Endothelial cell of hepatic sinusoid (primary cell): ENCODE data around the gene ANKLE2.
"Not testable (repeated sequence)": the region's sequence is repeated elsewhere in the genome, so short reads cannot be mapped to it uniquely, and the experiment has no call there.

ENCODE experiments used
- in situ Hi-C: cut with HindIII; loops from 2 replicates; pipeline ENCODE4 v1.10.0; 2017; ENCODE audit warnings: low sequenced_read_pairs

The ANKLE2 gene

GRCh38 chr12:132694888-132695287, 66.7 kb downstream of the ANKLE2 start:
- in situ Hi-C loops = not testable (repeated sequence)

GRCh38 chr12:132692030-132692429, 69.6 kb downstream of the ANKLE2 start:
- in situ Hi-C loops = not testable (repeated sequence)

DNA sequence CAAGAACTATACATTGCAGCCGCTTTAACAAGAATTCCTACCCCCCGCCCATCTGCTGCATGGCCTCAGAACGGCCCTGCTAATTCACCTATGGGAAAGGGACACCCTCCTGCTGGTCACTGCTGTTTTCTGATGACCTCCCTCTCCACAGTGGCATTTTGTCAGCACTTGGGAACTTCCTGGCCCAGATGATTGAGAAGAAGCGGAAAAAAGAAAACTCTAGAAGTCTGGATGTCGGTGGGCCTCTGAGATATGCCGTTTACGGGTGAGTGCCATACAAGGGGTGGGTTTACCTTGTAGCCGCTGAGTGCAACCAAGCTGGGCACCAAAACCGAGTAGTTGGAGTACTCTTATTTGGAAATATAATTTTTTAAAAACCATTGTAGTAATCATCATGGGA, 71.5 kb downstream of the ANKLE2 start:
- in situ Hi-C loops = no loop called here

- in situ Hi-C loops = no loop called here
Measured at GRCh38 chr12:132689227-132689626, 72.4 kb downstream of the ANKLE2 start.

DNA sequence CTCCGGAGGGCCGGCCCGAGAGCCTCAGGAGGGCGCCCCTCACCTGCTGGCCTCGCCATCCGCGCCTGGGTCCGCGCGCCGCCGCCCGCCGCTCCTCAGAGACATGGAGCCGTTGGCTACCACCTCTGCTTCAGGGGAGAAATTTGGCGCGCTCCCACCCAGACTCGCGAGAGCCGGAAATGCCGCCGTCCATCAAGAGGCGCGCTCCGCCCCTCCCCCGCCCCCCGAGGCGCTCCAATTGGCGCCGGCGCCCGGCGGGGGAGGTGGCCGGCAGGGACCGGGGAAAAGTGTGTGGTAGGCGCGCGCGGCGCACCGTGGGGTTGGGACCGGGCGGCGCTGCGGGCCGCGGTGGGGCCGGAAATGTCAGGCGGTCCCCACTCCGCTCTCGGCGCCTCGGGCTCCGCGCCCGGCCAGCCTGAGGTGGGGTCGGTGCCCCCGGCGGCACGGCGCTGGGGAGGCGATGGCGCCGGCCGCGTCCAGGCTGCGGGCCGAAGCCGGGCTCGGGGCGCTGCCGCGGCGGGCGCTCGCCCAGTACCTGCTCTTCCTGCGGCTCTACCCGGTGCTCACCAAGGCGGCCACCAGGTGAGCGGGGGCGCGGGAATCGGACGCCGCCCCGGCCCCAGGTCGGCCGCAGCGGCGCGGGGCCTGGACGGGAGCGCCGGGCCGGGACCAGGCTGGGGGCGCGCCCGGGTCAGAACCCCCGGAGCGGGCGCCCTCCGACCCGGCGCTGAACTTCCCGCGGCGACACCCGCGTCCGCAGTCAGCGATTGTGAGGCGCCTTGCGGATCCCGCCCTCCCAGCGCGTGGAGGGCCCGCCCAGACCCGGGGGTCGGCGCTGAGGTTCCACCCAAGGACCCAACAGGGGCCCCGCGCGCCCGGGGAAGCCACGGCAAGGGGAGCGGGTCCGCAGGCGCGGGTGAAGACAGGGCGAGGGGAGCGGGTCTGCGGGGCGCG, 74.1 kb downstream of the ANKLE2 start, which contains the start of the genes POLE and PXMP2:
Gene POLE (minus strand): TSS at position 132 of the 954 bp plus-strand sequence. CDS start 27 bp downstream, at position 105.
Gene PXMP2 (plus strand): TSS at position 377 of the 954 bp plus-strand sequence. CDS start 84 bp downstream, at position 461.
- in situ Hi-C loops = no loop called here

DNA sequence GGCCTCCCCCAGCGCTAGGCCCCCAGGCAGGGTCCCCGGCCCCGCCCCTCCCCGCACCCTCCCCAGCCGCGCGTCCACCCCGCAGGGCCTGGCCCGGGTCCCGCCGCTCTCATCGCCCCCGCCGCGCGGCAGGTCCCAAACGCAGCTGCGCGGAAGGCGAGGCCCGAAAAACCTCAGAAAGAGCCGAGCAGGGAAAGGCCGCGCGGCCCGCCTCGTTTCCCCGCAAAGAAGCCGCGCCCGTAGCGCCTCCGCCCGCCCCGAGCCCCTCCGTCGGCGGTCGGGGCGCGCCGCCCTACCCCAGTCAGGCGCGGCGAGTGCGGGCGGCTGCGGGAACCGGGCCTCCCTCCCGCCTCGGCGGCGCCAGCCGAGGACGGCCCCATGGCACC, 74.8 kb downstream of the ANKLE2 start:
- in situ Hi-C loops = no loop called here

- in situ Hi-C loops = no loop called here
Measured at GRCh38 chr12:132685400-132685799, 76.2 kb downstream of the ANKLE2 start.

- in situ Hi-C loops = no loop called here
Measured at GRCh38 chr12:132677492-132677891, 84.1 kb downstream of the ANKLE2 start.

DNA sequence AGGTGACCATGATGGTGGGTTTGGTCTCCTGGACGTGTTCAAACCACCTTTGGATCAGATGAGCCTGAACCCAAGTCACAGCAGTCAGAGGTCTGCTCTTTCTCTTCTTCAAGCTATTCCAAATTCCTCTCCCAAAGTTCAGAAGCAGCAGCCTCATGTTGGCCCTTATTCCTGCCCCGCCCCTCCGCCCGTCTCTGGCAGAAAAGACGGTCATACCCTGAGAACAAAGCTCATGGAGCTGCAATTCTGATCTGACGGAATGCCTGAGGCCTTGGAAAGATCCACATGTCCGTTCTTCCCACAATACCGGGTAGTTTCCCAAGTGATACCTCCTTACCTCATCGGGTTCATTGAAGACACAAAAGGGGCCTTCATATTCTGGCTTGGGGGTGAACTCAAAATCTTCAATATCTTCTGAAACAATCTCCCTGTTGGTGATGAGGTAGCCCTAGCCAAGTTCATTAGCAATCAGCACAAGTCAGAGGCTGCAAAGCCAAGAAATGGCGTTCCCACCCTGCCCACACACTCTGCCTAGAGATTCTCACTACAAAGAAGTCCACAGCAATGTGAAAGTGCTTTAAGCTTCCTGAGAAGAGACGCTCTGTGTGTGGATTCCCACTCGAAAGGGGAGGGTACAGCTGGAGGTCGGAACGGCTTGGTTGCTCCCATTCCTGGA, 85.7 kb downstream of the ANKLE2 start:
- in situ Hi-C loops = no loop called here
